RWPE1 (cell line): ENCODE measurements around the gene CDC42SE2.

Experiments
- CTCF ChIA-PET: fragments of 350-600 bp; sonication (Branson Sonifier 250); formaldehyde crosslinking; extraction: SDS; loops from one replicate; lab custom pipeline; 2021; lab: Yijun Ruan, JAX
- POLR2A ChIA-PET: fragments of 400-600 bp; formaldehyde crosslinking; extraction: SDS; loops from one replicate; lab custom pipeline; 2020; ENCODE audit warnings: antibody characterized with exemption; ENCODE audit not compliant: low non-redundant PET; lab: Yijun Ruan, JAX
- DNase-seq: peaks from one replicate; pipeline ENCODE4 v3.0.0; 2012; ENCODE audit warnings: low spot score
- H3K27ac ChIP-seq: fragments of 450-650 bp; 2 replicates; pipeline ENCODE4 v1.5.1; 2017
- TF ChIP-seq, protein P1 (sequence below): fragments of 450-650 bp; conservative IDR thresholded peaks from 2 replicates; pipeline ENCODE4 v1.5.1; 2017; ENCODE audit warnings: low read depth, mild to moderate bottlenecking

The CDC42SE2 gene

DNA sequence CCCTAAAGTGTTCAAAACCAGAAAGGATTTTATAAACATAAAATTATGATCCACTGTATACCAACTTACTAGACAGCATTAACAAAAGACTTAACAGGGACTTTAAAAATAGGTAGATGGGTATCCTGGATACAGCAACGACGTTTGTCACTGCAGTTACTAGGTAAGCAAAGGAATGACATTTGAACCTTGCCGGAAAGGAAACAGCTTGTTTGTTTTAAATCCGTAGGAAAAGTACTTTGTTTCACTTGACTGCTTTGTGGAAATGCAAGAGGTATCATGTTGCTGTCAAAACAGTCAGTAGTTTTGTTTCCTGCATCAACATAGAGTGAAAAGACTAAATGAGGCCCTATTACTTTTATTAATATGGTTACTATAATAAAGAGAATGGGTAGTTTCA, 122.9 kb downstream of the CDC42SE2 start:
- no peak overlapping the region for H3K27ac ChIP-seq
- CTCF ChIA-PET, result no interaction called here
- POLR2A ChIA-PET, result no interaction called here
- TF ChIP-seq, protein P1, sequence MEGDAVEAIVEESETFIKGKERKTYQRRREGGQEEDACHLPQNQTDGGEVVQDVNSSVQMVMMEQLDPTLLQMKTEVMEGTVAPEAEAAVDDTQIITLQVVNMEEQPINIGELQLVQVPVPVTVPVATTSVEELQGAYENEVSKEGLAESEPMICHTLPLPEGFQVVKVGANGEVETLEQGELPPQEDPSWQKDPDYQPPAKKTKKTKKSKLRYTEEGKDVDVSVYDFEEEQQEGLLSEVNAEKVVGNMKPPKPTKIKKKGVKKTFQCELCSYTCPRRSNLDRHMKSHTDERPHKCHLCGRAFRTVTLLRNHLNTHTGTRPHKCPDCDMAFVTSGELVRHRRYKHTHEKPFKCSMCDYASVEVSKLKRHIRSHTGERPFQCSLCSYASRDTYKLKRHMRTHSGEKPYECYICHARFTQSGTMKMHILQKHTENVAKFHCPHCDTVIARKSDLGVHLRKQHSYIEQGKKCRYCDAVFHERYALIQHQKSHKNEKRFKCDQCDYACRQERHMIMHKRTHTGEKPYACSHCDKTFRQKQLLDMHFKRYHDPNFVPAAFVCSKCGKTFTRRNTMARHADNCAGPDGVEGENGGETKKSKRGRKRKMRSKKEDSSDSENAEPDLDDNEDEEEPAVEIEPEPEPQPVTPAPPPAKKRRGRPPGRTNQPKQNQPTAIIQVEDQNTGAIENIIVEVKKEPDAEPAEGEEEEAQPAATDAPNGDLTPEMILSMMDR, result no peak
- DNase-seq, result no peak

DNA sequence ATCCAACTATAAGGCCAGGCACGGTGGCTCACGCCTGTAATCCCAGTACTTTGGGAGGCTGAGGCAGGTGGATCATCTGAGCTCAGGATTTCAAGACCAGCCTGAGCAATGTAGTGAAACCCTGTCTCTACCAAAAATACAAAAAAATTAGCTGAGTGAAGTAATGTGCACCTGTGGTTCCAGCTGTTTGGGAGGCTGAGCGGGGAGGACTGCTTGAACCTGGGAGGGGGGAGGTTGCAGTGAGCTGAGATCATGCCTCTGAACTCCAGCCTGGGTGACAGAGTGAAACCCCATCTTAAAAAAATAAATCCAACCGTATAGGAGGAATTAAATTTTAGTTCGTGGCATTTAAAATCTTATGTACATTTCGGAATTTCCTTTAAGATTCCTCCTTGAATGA, 123.4 kb downstream of the CDC42SE2 start:
- CTCF ChIA-PET, result no interaction called here
- no peak overlapping the region for H3K27ac ChIP-seq
- POLR2A ChIA-PET, result no interaction called here
- DNase-seq, result no peak
- TF ChIP-seq, protein P1, result no peak

DNA sequence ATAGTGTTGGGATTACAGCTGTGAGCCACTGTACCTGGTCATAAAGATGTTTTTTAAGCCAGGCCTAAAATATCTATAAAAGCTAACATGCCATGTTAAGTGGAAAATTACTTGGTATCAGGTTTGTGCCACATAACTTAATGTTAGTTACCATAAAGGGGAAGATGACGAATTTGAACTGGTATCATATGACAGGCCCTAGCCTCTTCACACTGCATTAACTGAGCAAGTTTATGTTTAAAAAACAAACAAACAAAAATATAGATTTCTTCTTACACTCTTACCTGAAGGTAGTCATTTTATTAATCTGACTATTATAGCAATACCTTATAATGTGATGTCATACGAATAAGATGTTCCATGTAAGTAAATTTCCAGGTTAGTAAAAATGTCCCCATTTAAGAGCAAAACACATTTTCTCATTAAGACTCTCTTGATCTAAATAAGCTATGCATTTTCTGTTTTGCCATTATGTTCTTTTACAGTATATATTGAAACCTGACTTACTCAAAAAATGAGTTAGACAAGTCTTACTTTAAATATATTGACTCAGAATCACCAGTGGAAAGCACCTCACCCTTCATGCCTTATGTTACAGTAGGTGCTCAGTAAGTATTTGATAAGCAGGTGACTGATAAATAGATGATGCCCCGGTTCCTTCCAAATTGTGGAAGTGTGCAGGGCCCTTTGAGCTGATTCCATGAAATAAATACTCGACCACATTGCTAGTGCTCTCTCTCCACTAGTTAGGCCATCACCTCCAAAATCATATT, 125.4 kb downstream of the CDC42SE2 start:
- TF ChIP-seq, protein P1, result no peak
- ChIA-PET CTCF (interaction anchor here (1.2 kb wide), 1 partner anchor 37 kb away, joined by 7 read pairs; no protein-coding TSS in a partner anchor), POLR2A (no interaction called here)
- DNase-seq, result no peak
- H3K27ac ChIP-seq, result no peak overlapping the region

DNA sequence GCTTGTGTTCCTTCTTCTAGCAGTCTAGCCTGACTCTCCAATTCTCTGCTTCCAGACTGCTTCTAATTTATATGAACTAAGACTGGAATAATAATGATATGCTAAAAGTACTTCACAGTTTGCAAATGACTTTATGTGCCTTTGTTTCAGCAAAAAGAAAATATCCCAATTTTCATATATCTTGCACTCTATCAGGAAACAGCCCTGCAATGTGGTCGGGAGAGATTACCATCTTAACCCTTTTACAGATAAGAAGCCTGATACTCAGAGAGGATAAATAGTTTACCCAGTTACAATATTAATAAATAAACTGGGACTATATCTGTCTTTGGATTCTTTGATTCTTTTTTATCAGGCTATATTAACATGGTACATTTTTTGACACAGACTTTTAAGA, 126.0 kb downstream of the CDC42SE2 start:
- no peak overlapping the region for H3K27ac ChIP-seq
- CTCF ChIA-PET, result interaction anchor here (0.7 to 1.2 kb wide), 2 partner anchors 37 to 336 kb away, joined by 5 to 7 read pairs; no protein-coding TSS in a partner anchor
- TF ChIP-seq, protein P1, result no peak
- POLR2A ChIA-PET, result no interaction called here
- DNase-seq, result no peak

DNA sequence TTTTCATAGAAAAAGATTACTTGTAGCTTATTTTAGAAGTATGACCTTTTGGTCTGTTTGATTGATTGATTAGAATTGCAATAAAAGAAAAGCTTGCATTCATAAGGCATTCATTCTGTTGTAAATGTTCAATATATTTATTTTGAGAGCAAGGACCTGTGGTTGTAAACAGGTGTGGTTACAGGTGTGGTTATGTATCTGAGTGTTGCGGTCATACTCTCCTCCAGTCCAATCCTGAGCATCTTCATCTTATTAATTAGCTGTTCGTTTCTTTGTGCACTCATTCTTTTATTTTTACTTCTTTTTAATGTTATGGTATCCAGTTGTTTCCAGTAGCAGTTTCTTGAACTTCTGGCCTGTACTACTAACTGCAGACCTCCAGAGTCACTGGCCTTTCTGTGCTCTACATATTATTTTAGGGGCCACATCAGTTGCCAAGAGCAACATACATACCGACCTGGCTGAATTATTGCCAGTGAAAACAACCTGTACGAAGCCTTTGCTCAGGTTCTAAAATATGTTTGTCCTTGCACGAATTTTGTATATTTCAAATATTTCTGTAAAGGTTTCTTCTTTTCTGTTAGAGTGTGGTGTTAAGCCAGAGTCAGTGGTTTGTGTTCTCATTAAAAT, 128.7 kb downstream of the CDC42SE2 start:
- TF ChIP-seq, protein P1, result no peak
- ChIA-PET POLR2A (no interaction called here), CTCF (interaction anchor here (0.6 kb wide), 1 partner anchor 42 kb away, joined by 4 read pairs; no protein-coding TSS in a partner anchor)

DNA sequence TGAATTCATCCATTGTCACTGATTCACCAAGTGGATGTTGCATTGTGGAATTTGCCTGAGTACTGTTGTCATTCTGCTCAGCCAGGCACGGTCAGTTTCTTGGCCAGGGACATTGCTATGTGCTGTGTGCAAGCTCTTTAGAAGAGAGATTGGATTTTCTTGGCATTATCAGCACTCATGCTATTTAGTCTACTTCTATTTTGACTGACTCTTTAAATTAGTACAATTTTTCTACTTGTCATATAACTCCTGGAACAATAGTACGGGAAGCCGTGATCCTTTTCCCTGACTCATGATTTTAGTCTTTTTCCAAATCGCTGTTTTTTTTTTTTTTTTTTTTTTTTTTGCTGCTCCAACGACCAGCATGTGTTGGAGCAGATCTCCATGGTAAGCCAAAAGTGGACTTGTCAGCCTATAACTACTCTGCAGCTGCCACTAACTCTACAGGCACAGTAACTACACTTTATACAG, 129.7 kb downstream of the CDC42SE2 start:
- DNase-seq, result no peak
- POLR2A ChIA-PET, result no interaction called here
- H3K27ac ChIP-seq, result no peak overlapping the region
- TF ChIP-seq, protein P1, result no peak
- CTCF ChIA-PET, result no interaction called here

More for the DNA sequence above, 128.7 kb downstream of the CDC42SE2 start:
- DNase-seq, result no peak
- H3K27ac ChIP-seq, result no peak overlapping the region
